ENCODE results near the gene CHRNG.

CHRNG gene

GRCh38 chr2:232504438-232504837 is 35.1 kb upstream of the CHRNG start:
- DNase-seq (ENCODE audit: insufficient read length, low spot score) (no peak), FAIRE-seq (no peak)

DNA sequence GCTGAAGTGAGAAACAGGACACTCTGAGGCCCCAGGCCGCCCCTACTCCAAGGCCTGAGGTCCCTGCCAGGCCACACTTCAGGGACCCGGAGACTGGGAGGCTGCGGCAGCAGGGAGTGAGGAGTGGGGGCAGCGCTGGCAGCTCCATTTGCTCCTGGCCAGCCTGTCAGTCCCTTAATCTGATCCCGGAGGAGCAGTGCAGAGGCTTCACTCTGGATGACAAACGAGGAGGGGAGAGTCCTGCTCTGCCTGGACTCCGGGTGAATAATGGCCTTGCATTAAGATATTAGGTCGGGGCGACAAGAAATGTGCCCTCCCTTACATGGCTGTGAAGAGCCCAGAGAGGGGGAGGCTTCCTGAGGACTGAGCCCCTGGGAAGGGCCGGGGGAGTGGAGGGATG is 33.6 kb upstream of the CHRNG start:
- no peak for DNase-seq (ENCODE audit: insufficient read length, low spot score)
- no peak for FAIRE-seq

DNA sequence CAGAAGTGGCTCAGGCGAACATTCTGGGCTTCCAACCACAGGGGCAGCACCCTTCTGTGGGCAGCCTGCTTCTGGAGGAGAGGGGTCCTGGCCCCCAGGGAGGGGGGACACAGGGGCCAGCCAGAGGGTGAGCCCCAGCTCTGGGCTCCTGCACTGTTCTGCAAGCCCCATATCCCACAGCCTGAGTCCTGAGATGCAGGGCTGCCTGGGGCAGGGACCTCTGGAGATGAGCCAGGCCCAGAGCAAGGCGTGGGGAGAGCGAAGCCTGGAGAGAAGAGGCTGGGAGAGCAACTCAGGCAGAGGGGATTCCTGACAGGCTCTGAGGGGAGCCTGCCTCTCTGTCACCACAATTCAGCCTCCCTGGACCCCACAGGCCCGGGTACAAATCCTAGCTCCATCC is 32.8 kb upstream of the CHRNG start:
- no peak for FAIRE-seq
- no peak for DNase-seq (ENCODE audit: insufficient read length, low spot score)

DNA sequence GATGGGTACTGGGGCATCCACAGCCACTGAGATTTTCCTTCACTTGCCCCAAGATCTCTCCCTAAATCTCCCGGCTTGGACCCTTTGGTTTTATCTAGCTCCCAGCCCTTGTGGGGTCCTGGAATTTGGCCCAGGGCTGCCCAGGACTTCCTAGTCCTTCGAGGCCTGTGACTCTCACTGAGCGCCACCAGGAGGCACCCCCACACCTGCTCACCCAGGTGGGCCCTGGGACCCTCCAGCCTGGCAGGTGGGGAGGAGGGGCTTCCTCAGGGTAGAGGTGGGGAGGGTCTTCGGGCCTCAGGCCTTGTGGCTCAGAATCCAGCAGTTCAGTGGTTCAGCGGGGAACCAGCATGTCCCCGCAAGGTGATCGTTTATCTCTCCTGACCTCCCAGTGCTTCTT is 31.2 kb upstream of the CHRNG start:
- FAIRE-seq = no peak

GRCh38 chr2:232511336-232511890 is 28.1 kb upstream of the CHRNG start:
- no peak for FAIRE-seq

More for the DNA sequence above, 31.2 kb upstream of the CHRNG start:
- no peak for DNase-seq (ENCODE audit: insufficient read length, low spot score)

DNA sequence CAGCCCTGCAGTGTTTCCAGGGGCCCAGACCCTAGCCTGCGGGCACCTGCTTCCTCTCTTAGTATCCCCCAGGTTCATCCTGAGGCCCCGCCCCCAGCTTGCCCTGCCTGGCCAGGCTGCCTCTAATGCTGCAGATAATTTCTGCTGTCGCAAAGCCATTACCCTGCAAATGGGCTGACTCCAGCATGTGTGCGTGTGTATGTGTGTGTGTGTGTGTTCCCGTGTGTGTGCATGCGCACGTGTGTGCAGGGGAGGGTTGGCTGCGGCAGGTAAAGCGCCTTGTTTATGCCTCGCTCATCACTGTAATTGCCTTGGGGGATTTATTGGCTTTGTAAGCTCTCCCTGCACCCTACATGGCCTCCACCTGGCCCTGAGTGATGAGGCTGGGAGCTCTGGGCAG is 26.9 kb upstream of the CHRNG start:
- DNase-seq (ENCODE audit: insufficient read length, low spot score) (no peak), FAIRE-seq (no peak)

More at GRCh38 chr2:232511336-232511890, 28.1 kb upstream of the CHRNG start:
- no peak for DNase-seq (ENCODE audit: insufficient read length, low spot score)

DNA sequence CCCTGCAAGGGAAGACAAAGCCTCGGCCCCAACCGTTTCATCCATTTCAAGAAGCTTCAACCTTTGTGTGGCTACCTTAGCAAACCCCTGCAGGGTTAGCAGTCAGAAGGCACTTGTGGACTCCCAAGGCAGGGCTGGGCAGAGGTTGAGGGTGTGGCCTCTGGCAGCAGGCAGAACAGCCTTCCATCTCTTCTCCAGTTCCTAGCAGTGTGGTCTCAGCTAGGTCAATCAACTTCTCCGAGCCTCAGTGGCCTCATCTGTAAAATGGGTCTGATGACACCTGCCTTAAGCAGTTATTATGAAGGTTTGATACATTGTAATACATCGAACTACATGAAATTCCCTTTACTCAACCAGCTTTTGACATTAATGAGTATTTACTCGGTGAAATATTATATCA is 26.1 kb upstream of the CHRNG start:
- FAIRE-seq = no peak

GRCh38 chr2:232515639-232516038 is 23.9 kb upstream of the CHRNG start:
- FAIRE-seq (no peak), DNase-seq (ENCODE audit: insufficient read length, low spot score) (no peak)

More for the DNA sequence above, 26.1 kb upstream of the CHRNG start:
- no peak for DNase-seq (ENCODE audit: insufficient read length, low spot score)

GRCh38 chr2:232516551-232516950 is 22.9 kb upstream of the CHRNG start:
- DNase-seq (ENCODE audit: insufficient read length, low spot score) = no peak
- FAIRE-seq = no peak

GRCh38 chr2:232518844-232519243 is 20.6 kb upstream of the CHRNG start:
- DNase-seq (ENCODE audit: insufficient read length, low spot score) (no peak), FAIRE-seq (no peak)

DNA sequence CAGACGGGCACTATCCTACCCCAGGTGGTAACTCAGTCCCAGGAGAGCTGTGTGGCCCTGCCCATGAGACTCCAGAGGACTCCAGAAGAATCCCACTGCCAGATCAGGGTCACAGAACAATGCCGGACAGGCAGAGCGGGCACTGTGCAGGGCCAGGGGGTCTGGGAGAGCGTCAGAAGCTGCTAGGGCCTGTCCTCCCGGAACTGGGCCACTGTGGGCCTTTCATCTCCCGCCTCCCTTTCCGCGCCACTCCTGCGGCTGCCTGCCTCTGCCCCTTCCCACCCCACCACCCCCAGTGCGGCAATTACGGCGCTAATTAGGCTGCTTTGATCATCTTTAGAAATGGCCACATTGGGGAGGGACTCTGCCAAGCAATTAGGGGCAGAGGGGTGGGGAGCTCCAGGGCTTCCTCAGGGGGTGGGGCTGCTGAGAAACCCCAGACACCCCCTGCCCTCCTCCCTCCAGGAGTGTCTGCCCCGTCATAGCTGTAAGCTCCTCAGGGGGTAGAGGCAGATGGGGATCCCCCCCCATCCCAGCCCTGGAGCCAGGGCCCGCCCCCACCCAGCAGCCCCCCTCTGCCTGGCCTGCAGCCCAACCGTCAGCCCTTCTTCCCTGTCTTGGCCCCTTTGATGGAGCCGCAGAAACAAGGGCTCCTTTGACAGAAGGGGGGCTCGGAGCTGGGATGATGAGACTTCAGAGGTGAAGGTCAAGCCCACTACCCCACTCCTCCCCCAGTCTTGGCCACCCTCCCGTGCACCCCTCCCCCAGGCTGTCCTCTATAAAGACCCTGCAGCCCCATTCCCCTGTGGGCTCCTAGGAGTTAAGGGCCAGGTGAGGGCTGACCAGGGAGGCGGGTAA is 19.7 kb upstream of the CHRNG start, which contains the start of gene PRSS56:
Gene PRSS56, plus strand, starts transcription at position 808 of the 858 bp plus-strand sequence. CDS start 211 bp downstream, outside the sequence.
- FAIRE-seq (no peak), DNase-seq (ENCODE audit: insufficient read length, low spot score) (no peak)

GRCh38 chr2:232520489-232520888 is 19.0 kb upstream of the CHRNG start:
- no peak for FAIRE-seq

DNA sequence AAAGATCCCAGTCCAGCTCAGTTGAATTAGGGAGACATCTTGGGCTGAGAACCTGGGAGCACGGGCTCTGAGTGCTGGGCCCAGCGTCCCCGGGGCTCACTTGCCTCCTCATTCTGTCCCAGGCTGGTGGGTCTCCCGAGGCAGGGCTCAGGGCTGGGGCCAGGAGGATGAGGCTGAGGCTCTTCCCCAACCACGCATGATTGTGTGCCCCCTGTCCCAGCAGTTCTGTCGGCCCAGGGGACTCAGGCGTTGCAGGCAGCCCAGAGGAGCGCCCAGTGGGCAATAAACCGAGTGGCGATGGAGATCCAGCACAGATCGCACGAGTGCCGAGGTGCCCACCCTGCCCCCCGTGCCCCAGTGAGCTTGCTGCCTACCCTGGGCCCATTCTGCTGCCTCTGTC is 18.4 kb upstream of the CHRNG start:
- FAIRE-seq (no peak), DNase-seq (ENCODE audit: insufficient read length, low spot score) (no peak)

More at GRCh38 chr2:232520489-232520888, 19.0 kb upstream of the CHRNG start:
- no peak for DNase-seq (ENCODE audit: insufficient read length, low spot score)

GRCh38 chr2:232521959-232522622 is 17.4 kb upstream of the CHRNG start:
- DNase-seq (ENCODE audit: insufficient read length, low spot score) = peak; percentile 75
- no peak for FAIRE-seq

- DNase-seq (ENCODE audit: insufficient read length, low spot score) = no peak
Observed at GRCh38 chr2:232522623-232523401, 16.7 kb upstream of the CHRNG start.

GRCh38 chr2:232523402-232523681 is 16.1 kb upstream of the CHRNG start:
- FAIRE-seq (no peak), DNase-seq (ENCODE audit: insufficient read length, low spot score) (no peak)

More at GRCh38 chr2:232522623-232523401, 16.7 kb upstream of the CHRNG start:
- FAIRE-seq = no peak

GRCh38 chr2:232523682-232524597 is 15.6 kb upstream of the CHRNG start:
- DNase-seq (ENCODE audit: insufficient read length, low spot score) (peak; percentile 50), FAIRE-seq (peak; percentile 42)

- no peak for FAIRE-seq
- DNase-seq (ENCODE audit: insufficient read length, low spot score) = no peak
Observed at GRCh38 chr2:232524771-232525170, 14.7 kb upstream of the CHRNG start.

DNA sequence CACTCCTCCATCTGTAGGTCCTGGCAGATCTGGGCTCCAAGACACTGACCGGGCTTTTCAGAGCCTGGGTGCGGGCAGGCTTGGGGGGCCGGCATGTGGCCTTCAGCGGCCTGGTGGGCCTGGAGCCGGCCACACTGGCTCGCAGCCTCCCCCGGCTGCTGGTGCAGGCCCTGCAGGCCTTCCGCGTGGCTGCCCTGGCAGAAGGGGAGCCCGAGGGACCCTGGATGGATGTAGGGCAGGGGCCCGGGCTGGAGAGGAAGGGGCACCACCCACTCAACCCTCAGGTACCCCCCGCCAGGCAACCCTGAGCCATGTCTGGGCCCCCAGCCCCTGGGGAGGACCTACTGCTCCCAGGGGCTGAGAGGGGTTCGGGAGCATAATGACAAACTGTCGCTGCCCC is 14.3 kb upstream of the CHRNG start:
- DNase-seq (ENCODE audit: insufficient read length, low spot score) (no peak), FAIRE-seq (no peak)

All from HTR-8/SVneo (cell line).